Neural crest cell (in vitro differentiated cells): ENCODE results near the gene NR2C2. TPM values are rescaled to one million over a fixed set of nuclear protein-coding genes. Genes with fewer than 3 reads are reported as not detected.

Source experiments
- DNase-seq: peaks from one replicate; pipeline ENCODE4 v3.0.0; 2021; ENCODE audit warnings: low read depth, mixed read lengths, low spot score
- H3K27ac Mint-ChIP-seq: one replicate; pipeline ENCODE4 v1.8.0; 2021; ENCODE audit warnings: mild to moderate bottlenecking, mixed read lengths; ENCODE audit not compliant: unreplicated experiment
- H3K27me3 Mint-ChIP-seq: 2 replicates; pipeline ENCODE4 v1.8.0; 2021; ENCODE audit warnings: low read depth, mild to moderate bottlenecking, mixed read lengths
- H3K36me3 Mint-ChIP-seq: 2 replicates; pipeline ENCODE4 v1.8.0; 2021; ENCODE audit warnings: low read depth, mild to moderate bottlenecking, mixed read lengths
- H3K4me1 Mint-ChIP-seq: 2 replicates; pipeline ENCODE4 v1.8.0; 2021; ENCODE audit warnings: mixed read lengths
- H3K4me3 Mint-ChIP-seq: one replicate; pipeline ENCODE4 v1.8.0; 2021; ENCODE audit warnings: mild to moderate bottlenecking, mixed read lengths
- H3K9me3 Mint-ChIP-seq: 2 replicates; pipeline ENCODE4 v1.8.0; 2021; ENCODE audit warnings: mixed read lengths
- CTCF ChIP-seq: fragments of 200-600 bp; sonication (generic); conservative IDR thresholded peaks from 2 replicates; pipeline ENCODE4 v1.5.0; 2021; ENCODE audit warnings: antibody characterized with exemption, mild to moderate bottlenecking
- total RNA-seq: library from RNA; stranded (reverse); gene quantifications from 2 replicates; pipeline ENCODE4 v1.2.1, GENCODE V29; 2021

NR2C2 gene
- total RNA-seq, 1 donor from 2014 or later: 34.4 TPM

- H3K4me1 Mint-ChIP-seq: no peaks in the 10 kb centered on the region
- no peak for DNase-seq
- TF ChIP-seq CTCF: no peak
- no peaks in the 10 kb centered on the region for H3K27me3 Mint-ChIP-seq
- H3K4me3 Mint-ChIP-seq: no peak overlapping the region
- peaks cover 10% of the 10 kb centered on the region for H3K36me3 Mint-ChIP-seq
- H3K27ac Mint-ChIP-seq: no peak overlapping the region
- no peaks in the 10 kb centered on the region for H3K9me3 Mint-ChIP-seq
Measured at GRCh38 chr3:15038306-15038705, 90.9 kb downstream of the NR2C2 start.

- no peak for TF ChIP-seq CTCF
- no peak for DNase-seq
- H3K4me1 Mint-ChIP-seq: no peaks in the 10 kb centered on the region
- H3K9me3 Mint-ChIP-seq: no peaks in the 10 kb centered on the region
- no peaks in the 10 kb centered on the region for H3K27me3 Mint-ChIP-seq
- peaks cover 13% of the 10 kb centered on the region for H3K36me3 Mint-ChIP-seq
- no peak overlapping the region for H3K27ac Mint-ChIP-seq
- H3K4me3 Mint-ChIP-seq: no peak overlapping the region
Measured at GRCh38 chr3:15040844-15041243, 93.5 kb downstream of the NR2C2 start.

GRCh38 chr3:15041950-15042349, 94.6 kb downstream of the NR2C2 start:
- Mint-ChIP-seq H3K4me3 (no peak overlapping the region), H3K36me3 (peaks cover 20% of the 10 kb centered on the region), H3K27me3 (no peaks in the 10 kb centered on the region), H3K9me3 (no peaks in the 10 kb centered on the region), H3K27ac (no peak overlapping the region), H3K4me1 (no peaks in the 10 kb centered on the region)
- no peak for DNase-seq
- no peak for TF ChIP-seq CTCF

GRCh38 chr3:15042936-15043335, 95.6 kb downstream of the NR2C2 start:
- H3K4me1 Mint-ChIP-seq: no peaks in the 10 kb centered on the region
- no peaks in the 10 kb centered on the region for H3K9me3 Mint-ChIP-seq
- DNase-seq: no peak
- no peak for TF ChIP-seq CTCF
- H3K4me3 Mint-ChIP-seq: no peak overlapping the region
- H3K27ac Mint-ChIP-seq: no peak overlapping the region
- no peaks in the 10 kb centered on the region for H3K27me3 Mint-ChIP-seq
- H3K36me3 Mint-ChIP-seq: peaks cover 20% of the 10 kb centered on the region

- no peaks in the 10 kb centered on the region for H3K9me3 Mint-ChIP-seq
- peaks cover 4% of the 10 kb centered on the region for H3K4me1 Mint-ChIP-seq
- H3K27ac Mint-ChIP-seq: no peak overlapping the region
- no peak overlapping the region for H3K4me3 Mint-ChIP-seq
- H3K27me3 Mint-ChIP-seq: no peaks in the 10 kb centered on the region
- no peak for TF ChIP-seq CTCF
- DNase-seq: no peak
- peaks cover 20% of the 10 kb centered on the region for H3K36me3 Mint-ChIP-seq
Measured at GRCh38 chr3:15043408-15044171, 96.2 kb downstream of the NR2C2 start.
